B cell (primary cell): ENCODE measurements around the gene ZNF763.

ENCODE experiments used
- CTCF ChIP-seq: fragments of 200-600 bp; IDR thresholded peaks from one replicate; pipeline ENCODE4 v1.8.0; 2022; ENCODE audit warnings: antibody characterized with exemption, mild to moderate bottlenecking
- EZH2 ChIP-seq: IDR thresholded peaks from 2 replicates; pipeline ENCODE4 v1.6.1; 2012; ENCODE audit warnings: borderline replicate concordance, low read depth, mild to moderate bottlenecking, moderate library complexity, low read length; ENCODE audit not compliant: insufficient read depth, poor library complexity, severe bottlenecking

GRCh38 chr19:11995174-11995573 is 30.3 kb downstream of the ZNF763 start:
- no peak for TF ChIP-seq CTCF
- TF ChIP-seq EZH2 = no peak
